ENCODE measurements around the gene HIRIP3. TPM values are rescaled to one million over a fixed set of nuclear protein-coding genes. Genes with fewer than 3 reads are reported as not detected.

The HIRIP3 gene
- total and polyA plus RNA-seq, 2 experiments from 2014 or later: 22.2 to 26.7 TPM

DNA sequence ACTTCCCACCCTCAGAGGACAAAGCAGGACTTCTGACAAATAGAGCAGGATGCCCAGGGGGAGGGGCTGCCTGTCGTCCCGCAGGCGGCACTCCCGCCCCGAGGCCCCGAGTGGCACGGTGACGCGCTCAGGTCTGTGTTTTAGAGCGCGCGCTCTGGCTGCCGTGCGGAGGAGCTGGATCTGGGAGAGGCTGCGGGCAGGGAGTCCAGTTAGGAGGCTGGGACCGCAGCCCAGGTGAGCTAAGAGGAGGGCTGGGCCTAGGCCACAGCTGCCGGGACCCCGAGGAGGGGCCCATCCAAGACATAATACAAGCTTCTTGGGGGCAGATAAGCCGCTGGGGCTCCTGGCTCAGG, 9.0 kb upstream of the HIRIP3 start:
- no peak for DNase-seq (ENCODE audit: low read depth in 1 of 2, low spot score in 1 of 2)
- Histone ChIP-seq H3K36me3 (no peaks in the 10 kb centered on the region), H3K27ac (no peak overlapping the region), H3K4me1 (ENCODE audit: low read depth) (no peaks in the 10 kb centered on the region), H3K4me3 (no peak overlapping the region), H3K9me3 (ENCODE audit: low read depth) (no peaks in the 10 kb centered on the region), H3K27me3 (peaks cover 6% of the 10 kb centered on the region)
- TF ChIP-seq, protein P1, sequence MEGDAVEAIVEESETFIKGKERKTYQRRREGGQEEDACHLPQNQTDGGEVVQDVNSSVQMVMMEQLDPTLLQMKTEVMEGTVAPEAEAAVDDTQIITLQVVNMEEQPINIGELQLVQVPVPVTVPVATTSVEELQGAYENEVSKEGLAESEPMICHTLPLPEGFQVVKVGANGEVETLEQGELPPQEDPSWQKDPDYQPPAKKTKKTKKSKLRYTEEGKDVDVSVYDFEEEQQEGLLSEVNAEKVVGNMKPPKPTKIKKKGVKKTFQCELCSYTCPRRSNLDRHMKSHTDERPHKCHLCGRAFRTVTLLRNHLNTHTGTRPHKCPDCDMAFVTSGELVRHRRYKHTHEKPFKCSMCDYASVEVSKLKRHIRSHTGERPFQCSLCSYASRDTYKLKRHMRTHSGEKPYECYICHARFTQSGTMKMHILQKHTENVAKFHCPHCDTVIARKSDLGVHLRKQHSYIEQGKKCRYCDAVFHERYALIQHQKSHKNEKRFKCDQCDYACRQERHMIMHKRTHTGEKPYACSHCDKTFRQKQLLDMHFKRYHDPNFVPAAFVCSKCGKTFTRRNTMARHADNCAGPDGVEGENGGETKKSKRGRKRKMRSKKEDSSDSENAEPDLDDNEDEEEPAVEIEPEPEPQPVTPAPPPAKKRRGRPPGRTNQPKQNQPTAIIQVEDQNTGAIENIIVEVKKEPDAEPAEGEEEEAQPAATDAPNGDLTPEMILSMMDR (IDR thresholded peaks at IDR 0.05; ENCODE audit: low read depth, low read length): no peak

DNA sequence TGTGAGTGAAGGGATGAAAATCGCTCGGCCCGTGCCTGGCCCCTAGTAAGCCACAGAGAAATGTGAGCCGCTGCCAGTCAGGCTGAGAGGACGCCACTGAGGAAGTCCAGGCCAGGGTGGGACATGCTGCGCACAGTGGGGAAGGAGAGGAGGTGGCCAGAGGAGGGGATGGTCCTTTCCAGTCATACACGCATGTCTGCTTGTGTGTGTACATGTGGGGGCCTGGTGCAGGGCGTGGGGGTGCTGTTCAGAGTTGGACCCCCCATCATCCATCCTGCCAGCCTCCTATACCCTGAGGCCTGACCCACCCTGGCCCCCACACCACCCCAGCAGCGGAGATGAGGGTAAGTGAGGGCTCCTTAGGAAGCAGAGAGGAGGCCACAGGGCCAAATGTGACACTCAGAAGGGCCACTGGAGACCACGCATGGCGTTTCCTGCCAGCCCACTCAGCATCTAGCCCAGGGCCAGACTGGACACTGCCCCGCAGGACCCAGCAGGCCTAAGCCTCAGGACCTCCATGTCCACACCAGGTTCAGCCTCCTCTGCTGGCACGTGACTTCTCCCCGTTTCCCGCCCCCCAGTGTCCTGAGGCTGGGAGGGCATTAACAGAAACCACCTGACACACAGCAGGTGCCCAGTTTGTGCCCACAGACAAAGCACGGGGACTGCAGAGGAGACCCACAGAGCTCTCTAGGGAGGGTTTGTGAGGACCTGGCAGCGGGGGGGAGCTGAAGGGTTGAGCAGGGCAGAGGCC, 8.4 kb upstream of the HIRIP3 start:
- no peaks in the 10 kb centered on the region for H3K36me3 ChIP-seq
- no peak for DNase-seq (ENCODE audit: low read depth in 1 of 2, low spot score in 1 of 2)
- H3K27ac ChIP-seq: no peak overlapping the region
- H3K27me3 ChIP-seq: peaks cover under 1% of the 10 kb centered on the region
- H3K4me3 ChIP-seq: no peak overlapping the region
- H3K4me1 ChIP-seq (ENCODE audit: low read depth): no peaks in the 10 kb centered on the region
- TF ChIP-seq, protein P1 (IDR thresholded peaks at IDR 0.05; ENCODE audit: low read depth, low read length): no peak
- H3K9me3 ChIP-seq (ENCODE audit: low read depth): no peaks in the 10 kb centered on the region

DNA sequence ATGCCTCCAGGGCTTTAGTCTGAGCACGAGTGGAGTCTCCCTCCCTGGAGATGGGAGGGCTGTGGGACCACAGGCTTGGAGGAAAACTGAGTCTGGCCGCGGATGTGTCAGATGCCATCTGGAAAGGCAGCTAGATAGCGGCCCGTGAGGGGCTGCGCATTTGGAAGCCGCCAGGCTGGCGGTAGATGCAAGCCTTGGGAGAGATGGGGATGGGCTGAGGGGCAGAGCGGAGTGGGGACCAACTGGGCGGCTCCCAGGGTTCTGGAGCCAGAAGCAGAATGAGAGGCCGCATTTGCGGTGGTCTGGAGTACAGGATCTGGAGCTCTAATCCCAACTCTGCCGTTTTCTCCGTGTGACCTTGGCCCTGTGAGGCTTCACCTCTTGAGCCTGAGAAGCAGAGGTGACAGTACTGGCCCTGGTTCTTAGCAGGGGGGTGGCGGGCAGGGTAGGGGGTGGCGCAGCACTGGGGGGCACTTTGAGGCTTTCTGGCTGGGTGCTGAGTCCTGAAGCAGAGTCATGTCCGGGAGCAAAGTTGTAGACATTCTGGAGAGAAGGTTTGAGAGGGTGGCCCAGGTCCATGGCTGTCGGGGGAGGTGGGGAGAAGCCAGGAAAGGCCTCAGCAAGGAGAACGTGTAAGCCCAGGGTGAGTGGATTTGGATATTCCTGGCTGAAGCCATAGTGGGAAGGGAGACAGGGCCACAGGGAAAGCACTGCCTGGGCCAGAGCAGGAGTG, 7.4 kb upstream of the HIRIP3 start:
- Histone ChIP-seq H3K9me3 (ENCODE audit: low read depth) (no peaks in the 10 kb centered on the region), H3K27me3 (no peaks in the 10 kb centered on the region), H3K36me3 (no peaks in the 10 kb centered on the region), H3K4me3 (no peak overlapping the region), H3K4me1 (ENCODE audit: low read depth) (no peaks in the 10 kb centered on the region), H3K27ac (no peak overlapping the region)
- TF ChIP-seq, protein P1 (IDR thresholded peaks at IDR 0.05; ENCODE audit: low read depth, low read length): no peak
- DNase-seq (ENCODE audit: low read depth in 1 of 2, low spot score in 1 of 2): no peak

DNA sequence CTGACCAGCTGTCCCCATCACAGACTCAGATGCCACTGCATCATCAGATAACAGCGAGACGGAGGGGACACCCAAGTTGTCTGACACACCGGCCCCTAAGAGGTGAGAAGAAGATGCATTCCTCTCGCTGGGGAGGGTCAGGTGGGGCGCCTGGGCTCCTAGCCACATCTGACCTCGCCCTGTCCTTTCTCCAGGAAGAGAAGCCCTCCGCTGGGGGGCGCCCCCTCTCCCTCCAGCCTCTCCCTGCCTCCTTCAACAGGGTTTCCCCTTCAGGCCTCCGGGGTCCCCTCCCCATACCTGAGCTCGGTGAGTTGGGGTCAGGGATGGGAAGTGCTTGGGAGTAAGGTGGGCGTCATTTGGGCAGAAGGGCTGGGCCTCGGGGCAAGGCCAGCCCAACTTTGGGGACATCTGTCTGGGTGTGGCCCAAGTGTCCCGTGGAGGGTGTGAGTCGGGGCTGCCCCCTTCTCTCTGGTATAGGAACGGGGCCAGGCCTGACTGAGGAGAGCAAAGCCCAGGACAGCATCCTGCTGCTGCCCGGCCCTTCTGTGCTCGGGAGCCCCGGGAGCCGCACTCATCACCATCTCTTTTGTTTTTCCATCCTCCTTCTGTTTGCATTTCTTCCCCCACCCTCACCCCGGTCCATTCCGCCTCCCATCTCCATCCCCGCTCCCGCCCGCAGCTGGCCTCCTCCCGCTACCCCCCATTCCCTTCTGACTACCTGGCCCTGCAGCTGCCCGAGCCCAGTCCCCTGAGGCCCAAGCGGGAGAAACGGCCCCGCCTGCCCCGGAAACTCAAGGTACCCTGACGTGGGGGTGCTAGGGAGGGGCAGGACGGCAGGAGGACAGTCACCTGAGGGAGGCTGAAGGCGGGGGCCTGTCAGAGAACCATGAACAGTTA, 5.6 kb upstream of the HIRIP3 start:
- no peak overlapping the region for H3K27ac ChIP-seq
- TF ChIP-seq, protein P1 (IDR thresholded peaks at IDR 0.05; ENCODE audit: low read depth, low read length): no peak
- no peak overlapping the region for H3K4me3 ChIP-seq
- H3K36me3 ChIP-seq: no peaks in the 10 kb centered on the region
- no peak for DNase-seq (ENCODE audit: low read depth in 1 of 2, low spot score in 1 of 2)
- no peaks in the 10 kb centered on the region for H3K4me1 ChIP-seq (ENCODE audit: low read depth)
- no peaks in the 10 kb centered on the region for H3K9me3 ChIP-seq (ENCODE audit: low read depth)
- no peaks in the 10 kb centered on the region for H3K27me3 ChIP-seq

DNA sequence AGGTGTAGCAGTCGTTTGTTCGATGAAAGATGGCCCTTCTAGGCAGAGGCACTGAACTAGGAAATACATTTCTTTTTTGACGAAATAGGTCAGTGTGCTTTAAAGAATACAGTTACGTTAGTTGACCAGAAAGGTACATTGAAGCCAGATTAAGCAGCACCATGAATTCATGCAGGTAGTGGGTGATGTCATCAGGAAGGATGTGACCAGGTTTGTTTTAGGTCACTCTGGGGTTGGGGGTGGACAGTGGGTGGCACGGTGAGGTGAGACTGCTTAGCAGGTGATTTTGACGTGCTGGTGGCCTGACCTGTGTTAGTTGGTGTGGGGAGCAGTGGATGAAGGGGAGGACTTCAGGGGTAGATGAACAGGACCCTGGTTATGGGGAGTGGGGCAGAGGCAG, 4.2 kb upstream of the HIRIP3 start:
- Histone ChIP-seq H3K4me3 (no peak overlapping the region), H3K27me3 (no peaks in the 10 kb centered on the region), H3K4me1 (ENCODE audit: low read depth) (no peaks in the 10 kb centered on the region), H3K27ac (no peak overlapping the region), H3K36me3 (no peaks in the 10 kb centered on the region), H3K9me3 (ENCODE audit: low read depth) (no peaks in the 10 kb centered on the region)
- TF ChIP-seq, protein P1 (IDR thresholded peaks at IDR 0.05; ENCODE audit: low read depth, low read length): no peak
- no peak for DNase-seq (ENCODE audit: low read depth in 1 of 2, low spot score in 1 of 2)
